Activated T-cell treated with anti-CD3 and anti-CD28 coated beads, Interleukin-2, amount 50 U/mL, for 24 hours (primary cell): ENCODE data around the gene SOD1.

Source experiments
- DNase-seq: peaks from one replicate; pipeline ENCODE4 v3.0.0-alpha.2; 2020
- H3K27ac Mint-ChIP-seq: 2 replicates; pipeline ENCODE4 v1.8.0; 2020; ENCODE audit warnings: mild to moderate bottlenecking, mixed read lengths
- H3K27me3 Mint-ChIP-seq: 2 replicates; pipeline ENCODE4 v1.8.0; 2020; ENCODE audit warnings: mixed read lengths
- H3K36me3 Mint-ChIP-seq: 2 replicates; pipeline ENCODE4 v1.8.0; 2020; ENCODE audit warnings: low read depth, mixed read lengths
- H3K4me1 Mint-ChIP-seq: 2 replicates; pipeline ENCODE4 v1.8.0; 2020; ENCODE audit warnings: low read depth, mixed read lengths
- H3K4me3 Mint-ChIP-seq: 2 replicates; pipeline ENCODE4 v1.8.0; 2020; ENCODE audit warnings: mild to moderate bottlenecking, moderate library complexity, mixed read lengths
- H3K9me3 Mint-ChIP-seq: 2 replicates; pipeline ENCODE4 v1.8.0; 2020; ENCODE audit warnings: mixed read lengths

The SOD1 gene

GRCh38 chr21:31666445-31667010 is 7.0 kb downstream of the SOD1 start:
- H3K36me3 Mint-ChIP-seq: peaks cover 96% of the 10 kb centered on the region
- DNase-seq: no peak
- H3K27me3 Mint-ChIP-seq: no peaks in the 10 kb centered on the region
- no peaks in the 10 kb centered on the region for H3K9me3 Mint-ChIP-seq
- H3K27ac Mint-ChIP-seq: peak overlapping the region; percentile 60
- peaks cover 88% of the 10 kb centered on the region for H3K4me1 Mint-ChIP-seq
- H3K4me3 Mint-ChIP-seq: peak overlapping the region; percentile 10

- Mint-ChIP-seq H3K27me3 (no peaks in the 10 kb centered on the region), H3K27ac (peak overlapping the region; percentile 60), H3K36me3 (peaks cover 96% of the 10 kb centered on the region), H3K4me3 (no peak overlapping the region), H3K9me3 (no peaks in the 10 kb centered on the region), H3K4me1 (peaks cover 83% of the 10 kb centered on the region)
- DNase-seq: no peak
These were observed 7.6 kb downstream of the SOD1 start for GRCh38 chr21:31667132-31667531.

- Mint-ChIP-seq H3K4me1 (peaks cover 78% of the 10 kb centered on the region), H3K36me3 (peaks cover 94% of the 10 kb centered on the region), H3K27ac (peak overlapping the region; percentile 60), H3K9me3 (no peaks in the 10 kb centered on the region), H3K27me3 (no peaks in the 10 kb centered on the region), H3K4me3 (no peak overlapping the region)
- DNase-seq: no peak
These were observed 8.1 kb downstream of the SOD1 start for GRCh38 chr21:31667639-31668038.

- Mint-ChIP-seq H3K4me1 (peaks cover 68% of the 10 kb centered on the region), H3K27ac (peak overlapping the region; percentile 90), H3K27me3 (no peaks in the 10 kb centered on the region), H3K4me3 (no peak overlapping the region), H3K36me3 (peaks cover 87% of the 10 kb centered on the region), H3K9me3 (no peaks in the 10 kb centered on the region)
- DNase-seq: no peak
These were observed 9.4 kb downstream of the SOD1 start for GRCh38 chr21:31668651-31669491.

- DNase-seq: no peak
- peaks cover 76% of the 10 kb centered on the region for H3K36me3 Mint-ChIP-seq
- no peaks in the 10 kb centered on the region for H3K27me3 Mint-ChIP-seq
- H3K4me3 Mint-ChIP-seq: no peak overlapping the region
- peaks cover 58% of the 10 kb centered on the region for H3K4me1 Mint-ChIP-seq
- peak overlapping the region; percentile 77 for H3K27ac Mint-ChIP-seq
- H3K9me3 Mint-ChIP-seq: no peaks in the 10 kb centered on the region
These were observed 10.6 kb downstream of the SOD1 start for GRCh38 chr21:31670070-31670469.

- DNase-seq: no peak
- Mint-ChIP-seq H3K27me3 (no peaks in the 10 kb centered on the region), H3K9me3 (no peaks in the 10 kb centered on the region), H3K4me1 (peaks cover 48% of the 10 kb centered on the region), H3K27ac (peak overlapping the region; percentile 53), H3K4me3 (no peak overlapping the region), H3K36me3 (peaks cover 65% of the 10 kb centered on the region)
These were observed 11.7 kb downstream of the SOD1 start for GRCh38 chr21:31671146-31671716.

- H3K27me3 Mint-ChIP-seq: no peaks in the 10 kb centered on the region
- H3K4me3 Mint-ChIP-seq: no peak overlapping the region
- DNase-seq: no peak
- no peak overlapping the region for H3K27ac Mint-ChIP-seq
- H3K36me3 Mint-ChIP-seq: peaks cover 58% of the 10 kb centered on the region
- H3K4me1 Mint-ChIP-seq: peaks cover 41% of the 10 kb centered on the region
- no peaks in the 10 kb centered on the region for H3K9me3 Mint-ChIP-seq
These were observed 12.4 kb downstream of the SOD1 start for GRCh38 chr21:31671931-31672330.

- H3K27ac Mint-ChIP-seq: peak overlapping the region; percentile 52
- H3K27me3 Mint-ChIP-seq: no peaks in the 10 kb centered on the region
- no peak for DNase-seq
- no peaks in the 10 kb centered on the region for H3K9me3 Mint-ChIP-seq
- H3K4me1 Mint-ChIP-seq: peaks cover 26% of the 10 kb centered on the region
- no peak overlapping the region for H3K4me3 Mint-ChIP-seq
- H3K36me3 Mint-ChIP-seq: peaks cover 43% of the 10 kb centered on the region
These were observed 13.9 kb downstream of the SOD1 start for GRCh38 chr21:31673321-31673912.

GRCh38 chr21:31675318-31675717 is 15.8 kb downstream of the SOD1 start:
- Mint-ChIP-seq H3K27ac (no peak overlapping the region), H3K4me1 (peaks cover 8% of the 10 kb centered on the region), H3K36me3 (peaks cover 31% of the 10 kb centered on the region), H3K4me3 (no peak overlapping the region), H3K27me3 (no peaks in the 10 kb centered on the region), H3K9me3 (no peaks in the 10 kb centered on the region)
- no peak for DNase-seq

GRCh38 chr21:31675960-31676359 is 16.5 kb downstream of the SOD1 start:
- no peak for DNase-seq
- peaks cover 30% of the 10 kb centered on the region for H3K36me3 Mint-ChIP-seq
- no peak overlapping the region for H3K4me3 Mint-ChIP-seq
- no peak overlapping the region for H3K27ac Mint-ChIP-seq
- no peaks in the 10 kb centered on the region for H3K27me3 Mint-ChIP-seq
- H3K4me1 Mint-ChIP-seq: peaks cover 4% of the 10 kb centered on the region
- H3K9me3 Mint-ChIP-seq: no peaks in the 10 kb centered on the region

- H3K4me3 Mint-ChIP-seq: no peak overlapping the region
- H3K27me3 Mint-ChIP-seq: no peaks in the 10 kb centered on the region
- DNase-seq: no peak
- H3K36me3 Mint-ChIP-seq: peaks cover 29% of the 10 kb centered on the region
- no peak overlapping the region for H3K27ac Mint-ChIP-seq
- peaks cover 2% of the 10 kb centered on the region for H3K4me1 Mint-ChIP-seq
- no peaks in the 10 kb centered on the region for H3K9me3 Mint-ChIP-seq
These were observed 17.6 kb downstream of the SOD1 start for GRCh38 chr21:31677047-31677446.

- no peak overlapping the region for H3K4me3 Mint-ChIP-seq
- peaks cover 1% of the 10 kb centered on the region for H3K4me1 Mint-ChIP-seq
- H3K36me3 Mint-ChIP-seq: peaks cover 37% of the 10 kb centered on the region
- DNase-seq: no peak
- no peak overlapping the region for H3K27ac Mint-ChIP-seq
- H3K9me3 Mint-ChIP-seq: no peaks in the 10 kb centered on the region
- H3K27me3 Mint-ChIP-seq: no peaks in the 10 kb centered on the region
These were observed 19.0 kb downstream of the SOD1 start for GRCh38 chr21:31678478-31678877.

GRCh38 chr21:31682620-31683019 is 23.1 kb downstream of the SOD1 start:
- H3K9me3 Mint-ChIP-seq: no peaks in the 10 kb centered on the region
- no peak overlapping the region for H3K27ac Mint-ChIP-seq
- H3K27me3 Mint-ChIP-seq: no peaks in the 10 kb centered on the region
- no peaks in the 10 kb centered on the region for H3K4me1 Mint-ChIP-seq
- H3K4me3 Mint-ChIP-seq: no peak overlapping the region
- peaks cover 73% of the 10 kb centered on the region for H3K36me3 Mint-ChIP-seq
- DNase-seq: no peak

GRCh38 chr21:31683029-31683428 is 23.5 kb downstream of the SOD1 start:
- peaks cover 76% of the 10 kb centered on the region for H3K36me3 Mint-ChIP-seq
- H3K27me3 Mint-ChIP-seq: no peaks in the 10 kb centered on the region
- no peaks in the 10 kb centered on the region for H3K4me1 Mint-ChIP-seq
- no peaks in the 10 kb centered on the region for H3K9me3 Mint-ChIP-seq
- H3K27ac Mint-ChIP-seq: no peak overlapping the region
- DNase-seq: no peak
- H3K4me3 Mint-ChIP-seq: no peak overlapping the region

- H3K4me1 Mint-ChIP-seq: no peaks in the 10 kb centered on the region
- H3K27ac Mint-ChIP-seq: no peak overlapping the region
- H3K27me3 Mint-ChIP-seq: no peaks in the 10 kb centered on the region
- peaks cover 88% of the 10 kb centered on the region for H3K36me3 Mint-ChIP-seq
- H3K4me3 Mint-ChIP-seq: no peak overlapping the region
- no peaks in the 10 kb centered on the region for H3K9me3 Mint-ChIP-seq
- DNase-seq: no peak
These were observed 25.4 kb downstream of the SOD1 start for GRCh38 chr21:31684918-31685317.
